Parathyroid adenoma (tissue), 2 donors: ENCODE data around the gene ASB13.

Experiments
- H2AFZ ChIP-seq: fragments of 300-600 bp; sonication (generic); one replicate; pipeline ENCODE4 v1.7.0; 2017; ENCODE audit warnings: antibody characterized with exemption, mild to moderate bottlenecking
- H3K27ac ChIP-seq: fragments of 300-600 bp; sonication (generic); one replicate; pipeline ENCODE4 v1.7.0; 2017
- H3K27me3 ChIP-seq: fragments of 300-600 bp; sonication (generic); one replicate; pipeline ENCODE4 v1.7.0; 2017; ENCODE audit warnings: low read length; ENCODE audit not compliant: control insufficient read depth, insufficient read depth
- H3K36me3 ChIP-seq: fragments of 300-600 bp; sonication (generic); one replicate; pipeline ENCODE4 v1.7.0; 2017; ENCODE audit warnings: low read length; ENCODE audit not compliant: control insufficient read depth, insufficient read depth
- H3K4me1 ChIP-seq: fragments of 300-600 bp; sonication (generic); one replicate; pipeline ENCODE4 v1.7.0; 2017; ENCODE audit warnings: control low read depth
- H3K4me2 ChIP-seq: fragments of 300-600 bp; sonication (generic); one replicate; pipeline ENCODE4 v1.7.0; 2017; ENCODE audit warnings: low read length
- H3K4me3 ChIP-seq: fragments of 300-600 bp; sonication (generic); one replicate; pipeline ENCODE4 v1.7.0; 2017; ENCODE audit warnings: low read depth, low read length
- H3K79me2 ChIP-seq: fragments of 300-600 bp; sonication (generic); one replicate; pipeline ENCODE4 v1.7.0; 2017; ENCODE audit warnings: control low read depth
- H3K9ac ChIP-seq: fragments of 300-600 bp; sonication (generic); one replicate; pipeline ENCODE4 v1.7.0; 2017; ENCODE audit warnings: mild to moderate bottlenecking
- H3K9me3 ChIP-seq: fragments of 300-600 bp; sonication (generic); one replicate; pipeline ENCODE4 v1.7.0; 2017; ENCODE audit warnings: low read length; ENCODE audit not compliant: control insufficient read depth
- TF ChIP-seq, protein P1 (sequence below): fragments of 300-600 bp; sonication (generic); IDR thresholded peaks from one replicate; pipeline ENCODE4 v1.7.0; 2017; ENCODE audit warnings: antibody characterized with exemption, mild to moderate bottlenecking
- donor health status: primary hyperparathyroidism.

ASB13 gene

DNA sequence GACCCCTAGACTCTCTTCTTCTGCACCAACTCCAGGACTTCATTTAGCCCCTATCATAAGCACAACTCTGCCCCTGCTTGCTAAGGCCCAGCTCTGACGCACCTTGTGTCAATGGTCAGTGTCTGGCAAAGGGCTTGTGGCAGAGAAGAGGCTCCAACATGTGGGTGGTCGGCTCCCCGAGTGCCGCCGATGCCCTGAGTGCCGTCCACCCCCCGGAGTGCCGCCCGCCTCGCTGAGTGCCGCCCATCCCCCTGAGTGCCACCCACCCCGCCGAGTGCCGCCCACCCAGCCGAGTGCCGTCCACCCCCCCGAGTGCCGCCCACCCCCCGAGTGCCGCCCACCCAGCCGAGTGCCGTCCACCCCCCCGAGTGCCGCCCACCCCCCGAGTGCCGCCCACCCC is 50.3 kb downstream of the ASB13 start:
- no peak overlapping the region for H3K27ac ChIP-seq
- no peak overlapping the region for H3K4me2 ChIP-seq
- no peak overlapping the region for H3K4me3 ChIP-seq
- no peaks in the 10 kb centered on the region for H3K27me3 ChIP-seq
- no peak overlapping the region for H2AFZ ChIP-seq
- TF ChIP-seq, protein P1, sequence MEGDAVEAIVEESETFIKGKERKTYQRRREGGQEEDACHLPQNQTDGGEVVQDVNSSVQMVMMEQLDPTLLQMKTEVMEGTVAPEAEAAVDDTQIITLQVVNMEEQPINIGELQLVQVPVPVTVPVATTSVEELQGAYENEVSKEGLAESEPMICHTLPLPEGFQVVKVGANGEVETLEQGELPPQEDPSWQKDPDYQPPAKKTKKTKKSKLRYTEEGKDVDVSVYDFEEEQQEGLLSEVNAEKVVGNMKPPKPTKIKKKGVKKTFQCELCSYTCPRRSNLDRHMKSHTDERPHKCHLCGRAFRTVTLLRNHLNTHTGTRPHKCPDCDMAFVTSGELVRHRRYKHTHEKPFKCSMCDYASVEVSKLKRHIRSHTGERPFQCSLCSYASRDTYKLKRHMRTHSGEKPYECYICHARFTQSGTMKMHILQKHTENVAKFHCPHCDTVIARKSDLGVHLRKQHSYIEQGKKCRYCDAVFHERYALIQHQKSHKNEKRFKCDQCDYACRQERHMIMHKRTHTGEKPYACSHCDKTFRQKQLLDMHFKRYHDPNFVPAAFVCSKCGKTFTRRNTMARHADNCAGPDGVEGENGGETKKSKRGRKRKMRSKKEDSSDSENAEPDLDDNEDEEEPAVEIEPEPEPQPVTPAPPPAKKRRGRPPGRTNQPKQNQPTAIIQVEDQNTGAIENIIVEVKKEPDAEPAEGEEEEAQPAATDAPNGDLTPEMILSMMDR = no peak
- no peaks in the 10 kb centered on the region for H3K79me2 ChIP-seq
- H3K9me3 ChIP-seq = no peaks in the 10 kb centered on the region
- H3K36me3 ChIP-seq = no peaks in the 10 kb centered on the region
- H3K9ac ChIP-seq = no peak overlapping the region
- H3K4me1 ChIP-seq = no peaks in the 10 kb centered on the region

DNA sequence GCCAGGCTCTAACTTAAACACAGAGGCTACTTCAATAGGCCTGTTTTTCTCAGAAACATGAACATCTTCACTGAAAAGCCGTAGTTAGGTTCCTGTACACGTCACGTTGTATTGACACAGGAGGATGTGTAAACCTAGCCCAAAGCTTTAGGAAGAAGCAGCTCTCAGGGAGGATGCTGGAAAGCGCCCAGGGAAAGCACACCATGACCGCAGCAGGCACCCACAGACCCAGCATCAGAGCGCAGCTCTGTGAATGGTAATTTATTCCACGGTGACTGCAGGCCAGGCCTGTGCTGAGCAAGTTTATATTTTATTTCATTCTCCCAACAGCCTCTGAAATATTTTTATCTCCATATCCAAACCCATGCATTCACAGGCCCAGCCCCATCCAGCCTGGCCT is 51.1 kb downstream of the ASB13 start:
- no peaks in the 10 kb centered on the region for H3K27me3 ChIP-seq
- no peak overlapping the region for H3K9ac ChIP-seq
- H3K27ac ChIP-seq = no peak overlapping the region
- H3K9me3 ChIP-seq = no peaks in the 10 kb centered on the region
- H3K36me3 ChIP-seq = no peaks in the 10 kb centered on the region
- no peaks in the 10 kb centered on the region for H3K79me2 ChIP-seq
- no peaks in the 10 kb centered on the region for H3K4me1 ChIP-seq
- no peak overlapping the region for H3K4me2 ChIP-seq
- H2AFZ ChIP-seq = no peak overlapping the region
- TF ChIP-seq, protein P1 = no peak
- H3K4me3 ChIP-seq = no peak overlapping the region

DNA sequence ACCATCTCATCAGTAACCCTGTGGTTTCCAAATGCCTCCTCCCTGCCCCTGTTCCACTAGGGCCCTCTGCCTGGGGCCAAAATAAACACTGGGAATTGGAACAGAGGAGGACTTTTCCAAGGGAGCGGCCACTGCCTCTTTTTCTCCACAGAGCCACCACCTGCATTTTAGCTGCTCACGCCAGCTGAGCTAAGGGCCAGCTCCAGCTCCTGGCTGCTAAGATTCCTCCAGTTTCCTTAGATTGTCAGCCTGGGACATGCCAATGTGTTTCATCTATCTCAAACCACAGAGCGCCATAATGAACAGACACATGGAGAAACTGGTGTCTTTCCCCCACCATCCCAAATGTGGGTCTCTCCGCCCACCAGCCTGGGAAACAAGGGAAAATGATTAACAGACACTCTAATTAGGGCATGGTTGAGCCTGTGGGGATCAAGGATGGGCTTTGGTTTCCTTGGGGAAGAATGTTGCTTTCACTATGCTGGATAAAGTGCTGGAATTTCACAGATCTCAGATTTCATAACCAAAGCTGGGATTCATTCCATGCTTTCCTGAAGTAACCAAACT is 52.2 kb downstream of the ASB13 start:
- no peaks in the 10 kb centered on the region for H3K4me1 ChIP-seq
- no peaks in the 10 kb centered on the region for H3K9me3 ChIP-seq
- no peak overlapping the region for H2AFZ ChIP-seq
- H3K27me3 ChIP-seq = no peaks in the 10 kb centered on the region
- H3K79me2 ChIP-seq = no peaks in the 10 kb centered on the region
- no peaks in the 10 kb centered on the region for H3K36me3 ChIP-seq
- no peak overlapping the region for H3K4me3 ChIP-seq
- no peak overlapping the region for H3K9ac ChIP-seq
- H3K4me2 ChIP-seq = no peak overlapping the region
- TF ChIP-seq, protein P1 = no peak
- no peak overlapping the region for H3K27ac ChIP-seq

DNA sequence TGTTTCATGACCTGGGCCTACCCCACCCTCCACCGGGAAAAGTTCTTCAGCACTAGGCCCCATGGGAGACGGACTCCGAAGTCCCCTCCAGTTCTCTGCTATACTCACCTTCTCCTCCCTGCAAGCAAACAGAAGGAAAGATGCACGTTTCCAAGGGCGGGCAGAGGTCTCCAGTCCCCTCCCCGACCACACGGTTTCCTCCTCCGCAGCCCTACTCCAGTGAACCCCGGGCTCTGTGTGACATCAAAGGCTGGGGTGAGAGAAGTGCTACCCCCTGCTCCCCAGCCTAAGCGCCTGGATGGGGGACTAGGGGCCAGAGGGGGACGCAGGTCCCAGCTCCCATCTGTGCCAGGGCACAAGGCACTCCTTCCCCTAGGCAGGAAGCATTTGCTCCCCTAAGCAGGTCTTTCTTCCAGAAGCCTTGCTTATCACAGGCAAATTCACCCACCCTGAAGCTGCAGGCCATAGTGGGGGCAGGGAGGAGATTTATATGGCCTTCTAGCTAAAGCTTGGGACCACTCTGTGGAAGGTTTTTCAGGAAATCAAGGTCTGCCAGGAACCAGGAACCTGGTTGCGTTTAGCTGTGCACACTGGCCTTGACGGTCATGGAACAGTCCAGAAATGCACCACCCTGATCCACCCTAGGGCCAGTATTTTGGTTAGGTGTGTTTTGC is 52.8 kb downstream of the ASB13 start:
- H3K9me3 ChIP-seq = no peaks in the 10 kb centered on the region
- H3K36me3 ChIP-seq = no peaks in the 10 kb centered on the region
- no peak overlapping the region for H3K27ac ChIP-seq
- no peaks in the 10 kb centered on the region for H3K4me1 ChIP-seq
- TF ChIP-seq, protein P1 = no peak
- no peaks in the 10 kb centered on the region for H3K79me2 ChIP-seq
- no peak overlapping the region for H3K4me2 ChIP-seq
- H3K27me3 ChIP-seq = no peaks in the 10 kb centered on the region
- H2AFZ ChIP-seq = no peak overlapping the region
- H3K9ac ChIP-seq = no peak overlapping the region
- H3K4me3 ChIP-seq = no peak overlapping the region
